T-helper 17 cell (primary cell): Measurements from ENCODE around the gene MAP2. TPM values are rescaled to one million over a fixed set of nuclear protein-coding genes. Genes with fewer than 3 reads are reported as not detected.

ENCODE experiments used
- ATAC-seq: fragments of 150-1000 bp; cut with Tn5 transposase; 2 replicates; pipeline ENCODE4 v1.10.0; 2021; ENCODE audit warnings: mild to moderate bottlenecking, moderate library complexity
- DNase-seq, 3 donors: peaks; one replicate each; pipeline versions ENCODE4 v3.0.0 to v3.0.0-alpha.2; 2020 to 2021
- H3K9me3 ChIP-seq: one replicate; pipeline ENCODE4 v1.7.0; 2013; ENCODE audit warnings: low read length, mild to moderate bottlenecking; ENCODE audit not compliant: control insufficient read depth, poor library complexity, severe bottlenecking
- H3K27ac Mint-ChIP-seq: one replicate; pipeline ENCODE4 v1.8.0; 2022; ENCODE audit warnings: mild to moderate bottlenecking, moderate library complexity, mixed read lengths
- H3K27me3 Mint-ChIP-seq: one replicate; pipeline ENCODE4 v1.8.0; 2022; ENCODE audit warnings: mixed read lengths
- H3K36me3 Mint-ChIP-seq: one replicate; pipeline ENCODE4 v1.8.0; 2022; ENCODE audit warnings: low read depth, mixed read lengths
- H3K4me1 Mint-ChIP-seq: one replicate; pipeline ENCODE4 v1.8.0; 2022; ENCODE audit warnings: mild to moderate bottlenecking, mixed read lengths
- H3K4me3 Mint-ChIP-seq: one replicate; pipeline ENCODE4 v1.8.0; 2022; ENCODE audit warnings: mild to moderate bottlenecking, moderate library complexity, mixed read lengths
- total RNA-seq, 4 donors: library from RNA in 2 of 4; stranded (reverse) in 2 of 4; gene quantifications; one replicate each; pipeline ENCODE4 v1.2.3 and lab custom pipeline; 2022 to 2026

MAP2 gene
- total RNA-seq, 2 donors from 2014 or later: 0.17 to 0.94 TPM

DNA sequence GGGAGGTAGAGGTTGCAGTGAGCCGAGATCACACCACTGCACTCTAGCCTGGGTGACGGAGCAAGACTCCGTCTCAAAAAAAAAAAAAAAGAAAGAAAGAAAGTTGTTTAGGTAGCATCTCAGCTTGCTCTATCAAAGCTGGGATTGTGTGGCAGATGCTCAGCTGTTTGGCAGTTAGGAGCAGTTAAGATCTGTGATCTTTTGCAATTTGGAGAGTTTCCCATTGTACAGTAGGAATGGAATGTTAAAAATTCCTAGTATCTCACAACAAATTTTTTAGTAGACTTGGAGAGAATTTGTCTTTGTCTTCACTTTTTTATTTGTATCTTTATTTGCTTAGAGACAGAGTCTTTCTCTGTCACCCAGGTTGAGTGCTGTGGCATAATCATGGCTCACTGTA lies 224.9 kb downstream of the MAP2 start:
- Mint-ChIP-seq H3K4me3 (no peak overlapping the region), H3K27me3 (no peaks in the 10 kb centered on the region), H3K36me3 (no peaks in the 10 kb centered on the region), H3K27ac (no peak overlapping the region), H3K4me1 (no peaks in the 10 kb centered on the region)
- no peaks in the 10 kb centered on the region for H3K9me3 ChIP-seq
- DNase-seq: no peak
- no peak for ATAC-seq

DNA sequence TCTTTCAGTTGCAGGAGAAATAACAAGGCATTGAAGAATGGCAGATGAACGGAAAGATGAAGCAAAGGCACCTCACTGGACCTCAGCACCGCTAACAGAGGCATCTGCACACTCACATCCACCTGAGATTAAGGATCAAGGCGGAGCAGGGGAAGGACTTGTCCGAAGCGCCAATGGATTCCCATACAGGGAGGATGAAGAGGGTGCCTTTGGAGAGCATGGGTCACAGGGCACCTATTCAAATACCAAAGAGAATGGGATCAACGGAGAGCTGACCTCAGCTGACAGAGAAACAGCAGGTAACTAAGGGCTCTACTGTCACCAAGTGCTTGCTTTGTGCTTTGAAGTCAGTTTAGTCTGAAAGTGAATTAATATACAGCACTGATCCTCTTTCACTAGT lies 229.3 kb downstream of the MAP2 start:
- no peak overlapping the region for H3K27ac Mint-ChIP-seq
- H3K27me3 Mint-ChIP-seq: no peaks in the 10 kb centered on the region
- H3K4me3 Mint-ChIP-seq: no peak overlapping the region
- no peak for ATAC-seq
- H3K9me3 ChIP-seq: no peaks in the 10 kb centered on the region
- no peaks in the 10 kb centered on the region for H3K4me1 Mint-ChIP-seq
- no peaks in the 10 kb centered on the region for H3K36me3 Mint-ChIP-seq
- no peak for DNase-seq

DNA sequence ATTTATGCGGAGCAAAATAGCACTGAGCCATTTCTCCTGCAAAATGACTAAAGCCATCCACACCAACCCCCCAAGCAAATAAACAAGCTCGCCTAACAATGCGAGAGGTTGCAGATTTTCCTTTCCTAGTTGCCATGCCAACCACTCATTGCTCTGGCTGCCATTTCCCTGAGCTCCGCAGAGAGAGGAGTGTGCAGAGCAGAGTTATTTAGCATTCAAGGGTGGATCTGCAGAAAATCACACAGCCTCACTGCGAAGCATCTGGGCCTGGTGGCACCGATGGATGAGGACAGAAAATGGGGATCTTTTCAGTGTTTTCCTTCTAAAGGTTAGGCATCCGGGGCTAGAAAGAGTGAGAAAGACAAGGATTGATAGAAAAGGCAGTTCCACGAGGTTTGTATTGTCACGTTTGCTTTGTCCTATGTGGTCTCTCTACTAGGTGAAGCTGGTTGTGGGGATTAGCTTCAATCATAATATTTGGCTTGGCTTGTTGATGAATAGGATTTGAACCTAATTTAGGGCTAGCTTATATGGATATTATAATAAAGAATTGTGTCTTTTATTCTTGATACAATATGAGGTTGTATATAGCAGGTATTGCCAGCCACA lies 237.5 kb downstream of the MAP2 start:
- no peak for ATAC-seq
- no peak for DNase-seq

DNA sequence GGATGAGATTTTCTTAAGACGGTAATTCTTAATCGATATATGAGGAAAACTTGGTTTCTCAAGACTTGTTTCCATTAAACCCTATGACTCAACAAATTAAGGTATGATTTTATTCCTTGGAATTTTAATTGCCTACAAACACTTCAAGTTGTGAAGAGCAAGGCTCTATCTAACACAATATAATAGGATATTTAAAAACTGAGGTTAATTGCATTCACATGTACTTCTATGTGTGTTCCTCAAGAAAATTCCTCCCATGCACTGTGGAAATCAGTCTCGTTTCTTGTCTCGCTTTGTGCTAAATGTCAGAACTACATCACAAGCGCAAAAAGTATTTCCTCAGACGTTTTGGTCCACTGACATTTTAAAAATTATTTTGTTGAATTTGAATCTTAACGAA lies 238.2 kb downstream of the MAP2 start:
- H3K36me3 Mint-ChIP-seq: no peaks in the 10 kb centered on the region
- H3K9me3 ChIP-seq: no peaks in the 10 kb centered on the region
- DNase-seq (no peak), ATAC-seq (no peak)
- H3K27me3 Mint-ChIP-seq: no peaks in the 10 kb centered on the region
- no peak overlapping the region for H3K4me3 Mint-ChIP-seq
- H3K4me1 Mint-ChIP-seq: no peaks in the 10 kb centered on the region
- no peak overlapping the region for H3K27ac Mint-ChIP-seq

More for the DNA sequence above, 237.5 kb downstream of the MAP2 start:
- H3K27ac Mint-ChIP-seq: no peak overlapping the region
- no peaks in the 10 kb centered on the region for H3K36me3 Mint-ChIP-seq
- H3K27me3 Mint-ChIP-seq: no peaks in the 10 kb centered on the region
- H3K9me3 ChIP-seq: no peaks in the 10 kb centered on the region
- H3K4me1 Mint-ChIP-seq: no peaks in the 10 kb centered on the region
- no peak overlapping the region for H3K4me3 Mint-ChIP-seq

GRCh38 chr2:209663139-209663538 lies 239.3 kb downstream of the MAP2 start:
- no peak for ATAC-seq
- H3K4me1 Mint-ChIP-seq: no peaks in the 10 kb centered on the region
- no peaks in the 10 kb centered on the region for H3K36me3 Mint-ChIP-seq
- H3K9me3 ChIP-seq: no peaks in the 10 kb centered on the region
- H3K27me3 Mint-ChIP-seq: no peaks in the 10 kb centered on the region
- H3K27ac Mint-ChIP-seq: no peak overlapping the region
- no peak for DNase-seq
- no peak overlapping the region for H3K4me3 Mint-ChIP-seq

DNA sequence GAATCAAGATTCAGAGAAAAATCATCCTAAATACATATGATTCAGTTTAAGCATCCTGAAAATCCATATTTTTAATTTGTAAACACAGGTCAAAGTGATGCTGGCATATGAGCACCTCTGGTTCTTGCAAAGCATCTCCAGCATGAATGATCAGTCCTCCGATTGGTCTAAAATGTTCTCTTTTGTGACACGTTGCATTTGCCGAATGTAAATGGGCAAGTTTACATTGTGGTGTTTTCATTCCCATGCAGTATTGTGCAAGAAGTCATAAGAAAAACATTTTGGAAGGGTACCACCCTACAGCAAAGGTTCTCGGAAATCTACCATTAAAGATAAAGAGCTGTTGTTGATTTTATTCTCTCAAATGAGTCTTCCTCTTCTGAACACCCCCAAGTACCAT lies 239.8 kb downstream of the MAP2 start:
- H3K9me3 ChIP-seq: no peaks in the 10 kb centered on the region
- Mint-ChIP-seq H3K27ac (no peak overlapping the region), H3K36me3 (no peaks in the 10 kb centered on the region), H3K4me3 (no peak overlapping the region), H3K4me1 (no peaks in the 10 kb centered on the region), H3K27me3 (no peaks in the 10 kb centered on the region)
- ATAC-seq (no peak), DNase-seq (no peak)

DNA sequence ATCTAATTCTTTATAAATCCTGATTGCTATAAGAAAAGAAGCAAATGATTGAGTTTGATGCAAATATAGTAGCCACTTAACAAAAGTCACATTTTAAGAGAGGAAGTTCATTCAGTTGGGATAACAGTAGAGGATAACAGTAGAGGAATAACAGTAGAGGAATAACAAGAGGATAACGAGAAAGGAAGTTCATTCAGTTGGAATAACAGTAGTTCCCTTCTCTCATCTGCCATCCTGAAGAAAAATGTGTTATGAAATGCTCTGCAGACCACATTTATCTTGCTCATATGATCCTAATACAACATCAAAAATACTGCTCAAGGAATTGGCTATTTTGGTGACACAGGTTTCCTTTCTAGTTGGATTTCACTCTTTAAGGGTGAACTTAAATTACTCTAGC lies 242.4 kb downstream of the MAP2 start:
- Mint-ChIP-seq H3K36me3 (no peaks in the 10 kb centered on the region), H3K4me1 (no peaks in the 10 kb centered on the region), H3K27me3 (no peaks in the 10 kb centered on the region), H3K4me3 (no peak overlapping the region), H3K27ac (no peak overlapping the region)
- no peaks in the 10 kb centered on the region for H3K9me3 ChIP-seq
- ATAC-seq (no peak), DNase-seq (no peak)

DNA sequence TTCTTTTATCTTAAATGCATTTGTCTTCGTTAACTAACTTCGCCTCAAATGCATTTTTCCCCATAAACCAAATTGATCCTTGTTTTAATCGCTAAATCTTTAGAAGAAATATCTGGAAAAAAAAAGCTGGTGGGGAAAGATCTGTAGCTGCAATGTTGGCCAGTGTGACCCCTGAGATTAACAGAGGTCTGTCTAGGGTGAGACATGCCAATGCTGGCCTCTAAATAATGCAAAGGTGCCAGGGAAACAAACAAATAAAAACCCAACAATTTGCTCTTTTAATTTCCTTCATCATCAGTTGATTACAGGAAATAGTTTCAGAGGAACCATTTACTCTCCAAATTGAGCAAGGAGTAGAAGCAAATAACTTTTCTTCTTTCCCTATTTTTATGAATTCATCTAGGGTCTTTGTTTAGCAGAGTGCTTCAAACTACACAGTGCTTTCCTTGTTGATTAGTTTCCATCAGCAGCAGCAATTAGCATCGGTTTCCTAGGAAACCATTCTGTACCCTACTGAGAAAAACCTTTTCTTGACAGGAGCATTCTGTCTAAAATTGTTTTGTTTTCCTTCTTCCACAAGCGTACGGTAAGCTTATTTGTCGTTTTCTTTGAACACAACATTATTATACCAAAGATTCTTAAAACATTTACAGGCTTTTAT lies 247.3 kb downstream of the MAP2 start:
- Mint-ChIP-seq H3K4me1 (no peaks in the 10 kb centered on the region), H3K36me3 (no peaks in the 10 kb centered on the region), H3K27ac (no peak overlapping the region), H3K27me3 (no peaks in the 10 kb centered on the region), H3K4me3 (no peak overlapping the region)
- no peak for ATAC-seq
- no peaks in the 10 kb centered on the region for H3K9me3 ChIP-seq
- no peak for DNase-seq

DNA sequence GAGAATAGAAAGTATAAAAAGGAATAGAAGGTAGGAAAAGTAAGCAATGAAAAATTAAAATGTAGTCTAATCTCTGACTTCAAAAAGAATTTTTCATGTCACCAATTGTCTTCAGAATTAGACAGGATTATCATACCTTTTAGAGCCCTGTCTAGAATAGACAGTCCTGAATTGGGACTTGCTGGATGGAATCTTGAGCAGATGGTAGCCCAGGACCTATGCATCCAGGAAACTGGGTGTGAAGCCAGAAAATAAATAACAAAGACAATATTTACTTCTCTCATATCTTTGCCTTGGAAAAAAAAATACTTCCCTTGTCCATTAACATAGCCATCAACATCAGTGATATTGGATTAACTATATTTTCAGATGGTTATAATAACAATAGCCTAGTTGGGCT lies 250.0 kb downstream of the MAP2 start:
- H3K27ac Mint-ChIP-seq: no peak overlapping the region
- no peaks in the 10 kb centered on the region for H3K9me3 ChIP-seq
- H3K36me3 Mint-ChIP-seq: no peaks in the 10 kb centered on the region
- DNase-seq (no peak), ATAC-seq (no peak)
- no peak overlapping the region for H3K4me3 Mint-ChIP-seq
- no peaks in the 10 kb centered on the region for H3K4me1 Mint-ChIP-seq
- no peaks in the 10 kb centered on the region for H3K27me3 Mint-ChIP-seq

DNA sequence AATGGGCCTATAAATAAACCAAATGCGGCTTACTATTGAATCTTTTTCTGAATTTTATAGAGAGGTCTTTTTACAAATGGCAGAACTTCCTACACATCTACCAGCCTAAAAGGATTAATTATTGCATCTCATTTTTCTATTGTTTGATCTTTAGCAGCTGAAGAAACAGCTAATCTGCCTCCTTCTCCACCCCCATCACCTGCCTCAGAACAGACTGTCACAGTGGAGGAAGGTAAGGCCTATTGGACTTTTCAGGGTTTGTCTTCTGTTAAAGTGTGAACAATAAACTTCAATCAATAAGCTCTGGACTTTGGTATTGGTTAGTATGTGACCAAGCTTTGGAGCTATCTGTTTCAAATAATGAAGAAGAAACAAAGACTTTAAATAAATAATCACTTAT lies 256.7 kb downstream of the MAP2 start:
- H3K4me1 Mint-ChIP-seq: no peaks in the 10 kb centered on the region
- no peak for DNase-seq
- H3K27ac Mint-ChIP-seq: no peak overlapping the region
- no peaks in the 10 kb centered on the region for H3K27me3 Mint-ChIP-seq
- ATAC-seq: no peak
- no peak overlapping the region for H3K4me3 Mint-ChIP-seq
- no peaks in the 10 kb centered on the region for H3K36me3 Mint-ChIP-seq
- H3K9me3 ChIP-seq: no peaks in the 10 kb centered on the region

- H3K27me3 Mint-ChIP-seq: no peaks in the 10 kb centered on the region
- H3K9me3 ChIP-seq: no peaks in the 10 kb centered on the region
- DNase-seq (no peak), ATAC-seq (no peak)
- H3K36me3 Mint-ChIP-seq: no peaks in the 10 kb centered on the region
- no peak overlapping the region for H3K27ac Mint-ChIP-seq
- H3K4me3 Mint-ChIP-seq: no peak overlapping the region
- H3K4me1 Mint-ChIP-seq: no peaks in the 10 kb centered on the region
Measured at GRCh38 chr2:209681201-209681735, 257.4 kb downstream of the MAP2 start.

DNA sequence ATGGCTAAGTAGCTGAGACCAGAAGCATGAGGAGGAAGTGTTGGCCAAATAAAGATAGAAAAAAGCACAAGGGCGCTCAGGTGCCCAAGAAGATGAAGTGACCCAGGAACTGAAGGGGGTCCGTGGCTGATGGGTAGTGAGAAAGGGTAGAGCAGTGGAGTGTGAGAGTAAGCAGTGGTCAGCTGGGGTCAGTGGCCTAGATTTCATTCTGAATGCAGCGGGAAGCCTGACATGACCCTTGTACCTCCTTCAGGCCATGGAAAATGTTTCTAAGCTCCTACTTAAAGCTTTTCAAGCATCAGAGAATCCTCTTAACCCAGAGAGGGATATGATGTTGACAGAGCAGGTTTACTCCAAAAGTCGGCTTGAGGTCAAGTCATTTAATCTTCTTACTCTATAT lies 258.8 kb downstream of the MAP2 start:
- H3K27ac Mint-ChIP-seq: no peak overlapping the region
- no peaks in the 10 kb centered on the region for H3K9me3 ChIP-seq
- H3K4me3 Mint-ChIP-seq: no peak overlapping the region
- no peak for DNase-seq
- no peaks in the 10 kb centered on the region for H3K36me3 Mint-ChIP-seq
- H3K27me3 Mint-ChIP-seq: no peaks in the 10 kb centered on the region
- H3K4me1 Mint-ChIP-seq: no peaks in the 10 kb centered on the region
- ATAC-seq: no peak

DNA sequence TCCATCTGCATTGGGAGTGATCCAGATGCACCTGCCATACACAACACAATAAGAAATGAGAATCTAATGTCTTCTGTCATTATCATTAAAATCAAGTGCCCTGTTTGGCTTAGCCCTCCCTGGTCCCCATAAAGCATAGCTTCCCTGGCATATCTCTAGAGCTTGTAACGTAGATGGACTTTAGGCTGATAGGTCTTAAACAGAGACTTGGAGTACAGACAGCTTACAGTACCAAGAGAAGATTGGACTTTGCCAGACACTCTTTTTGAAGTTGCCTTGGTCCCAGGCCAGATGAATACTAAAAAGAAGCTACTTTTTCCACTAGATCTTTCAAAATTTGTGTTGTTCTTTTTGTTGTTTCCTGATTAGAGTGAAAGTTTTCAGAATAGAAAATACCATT lies 261.5 kb downstream of the MAP2 start:
- H3K27me3 Mint-ChIP-seq: no peaks in the 10 kb centered on the region
- H3K36me3 Mint-ChIP-seq: no peaks in the 10 kb centered on the region
- DNase-seq (no peak), ATAC-seq (no peak)
- H3K27ac Mint-ChIP-seq: no peak overlapping the region
- H3K4me3 Mint-ChIP-seq: no peak overlapping the region
- no peaks in the 10 kb centered on the region for H3K4me1 Mint-ChIP-seq
- no peaks in the 10 kb centered on the region for H3K9me3 ChIP-seq

GRCh38 chr2:209685963-209686362 lies 262.1 kb downstream of the MAP2 start:
- no peaks in the 10 kb centered on the region for H3K36me3 Mint-ChIP-seq
- H3K27ac Mint-ChIP-seq: no peak overlapping the region
- no peaks in the 10 kb centered on the region for H3K27me3 Mint-ChIP-seq
- H3K9me3 ChIP-seq: no peaks in the 10 kb centered on the region
- H3K4me1 Mint-ChIP-seq: no peaks in the 10 kb centered on the region
- H3K4me3 Mint-ChIP-seq: no peak overlapping the region
- DNase-seq (no peak), ATAC-seq (no peak)
